Right hindlimb (tissue), 1 donor: Measurements from ENCODE around the gene ICOS.
"Not testable (repeated sequence)": the region's sequence is repeated elsewhere in the genome, so short reads cannot be mapped to it uniquely, and the experiment has no call there.

ENCODE experiments used
- DNase-seq: peaks from one replicate; pipeline ENCODE4 v3.0.0-alpha.2; 2018

Gene ICOS

GRCh38 chr2:203982276-203982675 is 45.7 kb downstream of the ICOS start:
- no peak for DNase-seq

- no peak for DNase-seq
Observed at GRCh38 chr2:203983064-203983715, 46.6 kb downstream of the ICOS start.

- not testable (repeated sequence) for DNase-seq
Observed at GRCh38 chr2:203985978-203986377, 49.4 kb downstream of the ICOS start.

GRCh38 chr2:203987959-203988358 is 51.4 kb downstream of the ICOS start:
- DNase-seq: no peak

- DNase-seq: no peak
Observed at GRCh38 chr2:203988500-203989260, 52.1 kb downstream of the ICOS start.

- DNase-seq: no peak
Observed at GRCh38 chr2:203989521-203989920, 53.0 kb downstream of the ICOS start.

GRCh38 chr2:203992509-203992908 is 55.9 kb downstream of the ICOS start:
- DNase-seq: no peak

GRCh38 chr2:203993011-203993410 is 56.4 kb downstream of the ICOS start:
- no peak for DNase-seq

- DNase-seq: no peak
Observed at GRCh38 chr2:203993560-203993959, 57.0 kb downstream of the ICOS start.

- DNase-seq: no peak
Observed at GRCh38 chr2:203994735-203995134, 58.2 kb downstream of the ICOS start.

- DNase-seq: no peak
Observed at GRCh38 chr2:203996692-203997091, 60.1 kb downstream of the ICOS start.

- no peak for DNase-seq
Observed at GRCh38 chr2:203997481-203997880, 60.9 kb downstream of the ICOS start.

- no peak for DNase-seq
Observed at GRCh38 chr2:203997980-203998809, 61.6 kb downstream of the ICOS start.

GRCh38 chr2:203999835-204000234 is 63.3 kb downstream of the ICOS start:
- no peak for DNase-seq

- DNase-seq: no peak
Observed at GRCh38 chr2:204000446-204000845, 63.9 kb downstream of the ICOS start.

GRCh38 chr2:204003276-204003990 is 66.9 kb downstream of the ICOS start:
- no peak for DNase-seq

- no peak for DNase-seq
Observed at GRCh38 chr2:204004912-204005311, 68.3 kb downstream of the ICOS start.

- no peak for DNase-seq
Observed at GRCh38 chr2:204005940-204006721, 69.6 kb downstream of the ICOS start.

GRCh38 chr2:204008352-204008751 is 71.8 kb downstream of the ICOS start:
- DNase-seq: no peak

- no peak for DNase-seq
Observed at GRCh38 chr2:204010628-204011560, 74.3 kb downstream of the ICOS start.
